Liver (tissue), 9 donors: ENCODE results near the gene SLPI. TPM values are rescaled to one million over a fixed set of nuclear protein-coding genes. Genes with fewer than 3 reads are reported as not detected.

Experiments used
- DNase-seq: peaks from one replicate; pipeline ENCODE4 v3.0.0-alpha.2; 2017; ENCODE audit warnings: low spot score
- H3K27ac ChIP-seq, 2 donors: one replicate each; pipeline ENCODE4 v1.7.0; 2013; ENCODE audit warnings: inconsistent platforms in 2 of 2, low read length in 2 of 2, control low read depth in 1 of 2, low read depth in 1 of 2, mild to moderate bottlenecking in 1 of 2
- H3K27me3 ChIP-seq, 4 donors: one replicate each; pipeline versions ENCODE4 v1.6.1 to v1.7.0; 2013; ENCODE audit warnings: low read length in 3 of 4, inconsistent platforms in 1 of 4, mild to moderate bottlenecking in 1 of 4, moderate library complexity in 1 of 4; ENCODE audit not compliant: control insufficient read depth in 4 of 4, insufficient read depth in 4 of 4
- H3K36me3 ChIP-seq, 4 donors: one replicate each; pipeline versions ENCODE4 v1.6.1 to v1.7.0; 2013; ENCODE audit warnings: low read length in 3 of 4, mild to moderate bottlenecking in 3 of 4, low read depth in 1 of 4, moderate library complexity in 1 of 4; ENCODE audit not compliant: control insufficient read depth in 4 of 4, insufficient read depth in 3 of 4
- H3K4me1 ChIP-seq, 4 donors: one replicate each; pipeline versions ENCODE4 v1.6.1 to v1.7.0; 2013; ENCODE audit warnings: low read length in 3 of 4, mild to moderate bottlenecking in 3 of 4, moderate library complexity in 1 of 4; ENCODE audit not compliant: control insufficient read depth in 4 of 4, insufficient read depth in 4 of 4
- H3K4me3 ChIP-seq, 3 donors: one replicate each; pipeline versions ENCODE4 v1.6.1 to v1.7.0; 2013; ENCODE audit warnings: low read length in 3 of 3, control low read depth in 1 of 3, low read depth in 1 of 3, mild to moderate bottlenecking in 1 of 3
- H3K9ac ChIP-seq, 2 donors: one replicate each; pipeline ENCODE4 v1.7.0; 2013; ENCODE audit warnings: low read length in 2 of 2, mild to moderate bottlenecking in 2 of 2, moderate library complexity in 2 of 2, control low read depth in 1 of 2, low read depth in 1 of 2
- H3K9me3 ChIP-seq, 4 donors: one replicate each; pipeline versions ENCODE4 v1.6.1 to v1.7.0; 2013; ENCODE audit warnings: low read length in 3 of 4; ENCODE audit not compliant: control insufficient read depth in 4 of 4
- ATF3 ChIP-seq: IDR thresholded peaks from 2 replicates; pipeline ENCODE4 v1.6.1; 2016; ENCODE audit warnings: antibody characterized with exemption
- CTCF ChIP-seq: fragments of 150-350 bp; IDR thresholded peaks from 2 replicates; pipeline ENCODE4 v1.5.1; 2017; ENCODE audit warnings: improper control_type of control experiment, low read depth, low read length; ENCODE audit not compliant: missing input control
- EGR1 ChIP-seq, 2 donors: IDR thresholded peaks; 2 replicates each; pipeline ENCODE4 v1.6.1; 2016 to 2018; ENCODE audit warnings: antibody characterized with exemption in 2 of 2, low read depth in 2 of 2
- FOXA1 ChIP-seq: IDR thresholded peaks from 2 replicates; pipeline ENCODE4 v1.6.1; 2016; ENCODE audit warnings: antibody characterized with exemption
- FOXA2 ChIP-seq: IDR thresholded peaks from 2 replicates; pipeline ENCODE4 v1.6.1; 2016; ENCODE audit warnings: antibody characterized with exemption
- HNF4A ChIP-seq, 2 donors: conservative IDR thresholded peaks; 2 replicates each; pipeline ENCODE4 v1.6.1; 2016; ENCODE audit warnings: antibody characterized with exemption in 2 of 2, mild to moderate bottlenecking in 2 of 2
- HNF4G ChIP-seq: IDR thresholded peaks from 2 replicates; pipeline ENCODE4 v1.6.1; 2016; ENCODE audit warnings: antibody characterized with exemption
- MAX ChIP-seq: IDR thresholded peaks from 2 replicates; pipeline ENCODE4 v1.6.1; 2016; ENCODE audit warnings: antibody characterized with exemption
- NR2F2 ChIP-seq: IDR thresholded peaks from 2 replicates; pipeline ENCODE4 v1.6.1; 2016; ENCODE audit warnings: antibody characterized with exemption
- RAD21 ChIP-seq, 2 donors: IDR thresholded peaks; 2 replicates each; pipeline ENCODE4 v1.6.1; 2016; ENCODE audit warnings: antibody characterized with exemption in 2 of 2, mild to moderate bottlenecking in 2 of 2
- REST ChIP-seq: IDR thresholded peaks from 2 replicates; pipeline ENCODE4 v1.6.1; 2016; ENCODE audit warnings: antibody characterized with exemption, mild to moderate bottlenecking
- RXRA ChIP-seq, 2 donors: IDR thresholded peaks; 2 replicates each; pipeline ENCODE4 v1.6.1; 2017 to 2018; ENCODE audit warnings: antibody characterized with exemption in 2 of 2, mild to moderate bottlenecking in 1 of 2
- SP1 ChIP-seq: IDR thresholded peaks from 2 replicates; pipeline ENCODE4 v1.6.1; 2018; ENCODE audit warnings: antibody characterized with exemption, mild to moderate bottlenecking
- TAF1 ChIP-seq: conservative IDR thresholded peaks from 2 replicates; pipeline ENCODE4 v1.6.1; 2016; ENCODE audit warnings: antibody characterized with exemption, mild to moderate bottlenecking
- ZBTB33 ChIP-seq: IDR thresholded peaks from 2 replicates; pipeline ENCODE4 v1.6.1; 2016; ENCODE audit warnings: antibody characterized with exemption
- WGBS: extraction: QIAGEN DNeasy Blood & Tissue Kit; methylation state at CpG from one replicate; pipeline ENCODE4 v1.1.7; 2013; 5-methylcytosine and 5-hydroxymethylcytosine counted together
- polyA plus RNA-seq, 2 donors: library from polyadenylated mRNA; stranded (reverse) in 1 of 2; unstranded in 1 of 2; fragments of 200-250 nt in 1 of 2; fragments of >200 nt in 1 of 2; fragmentation: Nextera tagmentation in 1 of 2; extraction: Ambion mirVana in 1 of 2; gene quantifications; one replicate each; pipeline versions ENCODE4 v1.2.1 to v1.2.3, GENCODE V29; 2013 to 2015
- total RNA-seq, 2 donors: library from RNA; depleted of rRNA; stranded (reverse); fragments of >200 nt; gene quantifications; one replicate each; pipeline ENCODE4 v1.2.3, GENCODE V29; 2014
- donor health status: healthy.
- donor health status: healthy.
- donor health status: healthy.
- donor health status: healthy.
- donor health status: healthy.

The SLPI gene
- total and polyA plus RNA-seq, 4 donors: 1.9 to 308 (median 93.9) TPM

GRCh38 chr20:45212836-45213235, 41.5 kb downstream of the SLPI start:
- Histone ChIP-seq H3K27ac (no peak overlapping the region), H3K9me3 (no peaks in the 10 kb centered on the region), H3K36me3 (no peaks in the 10 kb centered on the region), H3K27me3 (no peaks in the 10 kb centered on the region), H3K4me1 (no peaks in the 10 kb centered on the region), H3K4me3 (no peak overlapping the region), H3K9ac (no peak overlapping the region)
- TF ChIP-seq RAD21 (IDR thresholded peaks at IDR 0.05) (no peak), MAX (no peak), ATF3 (no peak), CTCF (no peak), TAF1 (no peak), HNF4A (conservative IDR thresholded peaks at IDR 0.05) (no peak), ZBTB33 (no peak), REST (no peak), NR2F2 (no peak), EGR1 (IDR thresholded peaks at IDR 0.05; ENCODE audit: low read depth in 2 of 2) (no peak), RXRA (IDR thresholded peaks at IDR 0.05) (no peak), SP1 (no peak), FOXA1 (no peak), FOXA2 (no peak), HNF4G (no peak)
- DNase-seq: no peak
- 84% methylated on average over 3 of the region's 3 CpGs for WGBS
